ENCODE results near the gene LIN7A. TPM values are rescaled to one million over a fixed set of nuclear protein-coding genes. Genes with fewer than 3 reads are reported as not detected.

LIN7A gene
- total RNA-seq, 1 experiment from 2014 or later: 10.0 TPM

- Histone ChIP-seq H3K4me3 (ENCODE audit: low read depth, low read length, poor library complexity, severe bottlenecking) (no peak overlapping the region), H3K9me3 (ENCODE audit: low read depth, low read length, poor library complexity, severe bottlenecking) (no peaks in the 10 kb centered on the region), H3K36me3 (ENCODE audit: insufficient read depth, low read length, poor library complexity, severe bottlenecking) (no peaks in the 10 kb centered on the region), H3K27ac (ENCODE audit: low read depth, low read length, poor library complexity, severe bottlenecking) (no peak overlapping the region), H3K4me1 (ENCODE audit: insufficient read depth, low read length, poor library complexity, severe bottlenecking) (no peaks in the 10 kb centered on the region), H3K27me3 (replicated peaks; ENCODE audit: insufficient read depth, low read depth, low read length, poor library complexity) (no peaks in the 10 kb centered on the region)
- no peak for TF ChIP-seq EZH2 (IDR thresholded peaks at IDR 0.05; ENCODE audit: borderline replicate concordance, low read depth, low read length, poor library complexity, severe bottlenecking)
- TF ChIP-seq CTCF (conservative IDR thresholded peaks at IDR 0.05; ENCODE audit: low read depth, low read length): no peak
- CTCF ChIA-PET: no interaction called here
- BruUV-seq (replicated peaks): no TSS peak
- intact Hi-C loops (cut with micrococcal nuclease; ENCODE audit: unreplicated experiment): no loop called here
- POLR2A ChIA-PET (ENCODE audit: low non-redundant PET): no interaction called here
- DNase-seq (ENCODE audit: low spot score): no peak
These were observed 17.3 kb upstream of the LIN7A start for GRCh38 chr12:80954857-80955520.

- Histone ChIP-seq H3K4me3 (ENCODE audit: low read depth, low read length, poor library complexity, severe bottlenecking) (no peak overlapping the region), H3K27me3 (replicated peaks; ENCODE audit: insufficient read depth, low read depth, low read length, poor library complexity) (no peaks in the 10 kb centered on the region), H3K27ac (ENCODE audit: low read depth, low read length, poor library complexity, severe bottlenecking) (no peak overlapping the region), H3K4me1 (ENCODE audit: insufficient read depth, low read length, poor library complexity, severe bottlenecking) (no peaks in the 10 kb centered on the region), H3K9me3 (ENCODE audit: low read depth, low read length, poor library complexity, severe bottlenecking) (no peaks in the 10 kb centered on the region), H3K36me3 (ENCODE audit: insufficient read depth, low read length, poor library complexity, severe bottlenecking) (no peaks in the 10 kb centered on the region)
- POLR2A ChIA-PET (ENCODE audit: low non-redundant PET): no interaction called here
- TF ChIP-seq EZH2 (IDR thresholded peaks at IDR 0.05; ENCODE audit: borderline replicate concordance, low read depth, low read length, poor library complexity, severe bottlenecking): no peak
- no peak for TF ChIP-seq CTCF (conservative IDR thresholded peaks at IDR 0.05; ENCODE audit: low read depth, low read length)
- no peak for DNase-seq (ENCODE audit: low spot score)
- CTCF ChIA-PET: no interaction called here
- BruUV-seq (replicated peaks): no TSS peak
- intact Hi-C loops (cut with micrococcal nuclease; ENCODE audit: unreplicated experiment): no loop called here
These were observed 14.7 kb upstream of the LIN7A start for GRCh38 chr12:80952443-80952842.

GRCh38 chr12:80946591-80946990 is 8.9 kb upstream of the LIN7A start:
- Histone ChIP-seq H3K27me3 (replicated peaks; ENCODE audit: insufficient read depth, low read depth, low read length, poor library complexity) (no peaks in the 10 kb centered on the region), H3K4me1 (ENCODE audit: insufficient read depth, low read length, poor library complexity, severe bottlenecking) (peaks cover 7% of the 10 kb centered on the region), H3K4me3 (ENCODE audit: low read depth, low read length, poor library complexity, severe bottlenecking) (no peak overlapping the region), H3K27ac (ENCODE audit: low read depth, low read length, poor library complexity, severe bottlenecking) (no peak overlapping the region), H3K9me3 (ENCODE audit: low read depth, low read length, poor library complexity, severe bottlenecking) (no peaks in the 10 kb centered on the region), H3K36me3 (ENCODE audit: insufficient read depth, low read length, poor library complexity, severe bottlenecking) (no peaks in the 10 kb centered on the region)
- DNase-seq (ENCODE audit: low spot score): peak; percentile 38
- ChIA-PET POLR2A (ENCODE audit: low non-redundant PET) (no interaction called here), CTCF (interaction anchor here (1.3 kb wide), 1 partner anchor 109 kb away, joined by 7 read pairs; no protein-coding TSS in a partner anchor)
- intact Hi-C loops (cut with micrococcal nuclease; ENCODE audit: unreplicated experiment): loop anchor here (2.0 to 10.0 kb wide), 2 partner anchors 110 to 308 kb away; no protein-coding TSS in a partner anchor
- peak; percentile 55 for TF ChIP-seq CTCF (conservative IDR thresholded peaks at IDR 0.05; ENCODE audit: low read depth, low read length)
- TF ChIP-seq EZH2 (IDR thresholded peaks at IDR 0.05; ENCODE audit: borderline replicate concordance, low read depth, low read length, poor library complexity, severe bottlenecking): no peak
- no TSS peak for BruUV-seq (replicated peaks)
